GM19025 (cell line): ENCODE measurements around the gene BEND5.

ENCODE experiments used
- ATAC-seq: cut with Tn5 transposase; IDR thresholded peaks from one replicate; pipeline ENCODE4 v1.9.1; 2021; ENCODE audit warnings: mild to moderate bottlenecking, low read depth, moderate library complexity; ENCODE audit not compliant: unreplicated experiment

Gene BEND5

GRCh38 chr1:48726557-48727215 lies 50.0 kb downstream of the BEND5 start:
- ATAC-seq: no peak

- no peak for ATAC-seq
These were observed 50.6 kb downstream of the BEND5 start for GRCh38 chr1:48726139-48726538.

GRCh38 chr1:48725341-48726046 lies 51.2 kb downstream of the BEND5 start:
- no peak for ATAC-seq

- no peak for ATAC-seq
These were observed 55.8 kb downstream of the BEND5 start for GRCh38 chr1:48720929-48721328.

GRCh38 chr1:48718705-48719104 lies 58.0 kb downstream of the BEND5 start:
- ATAC-seq: no peak

GRCh38 chr1:48718116-48718630 lies 58.5 kb downstream of the BEND5 start:
- ATAC-seq: no peak

- no peak for ATAC-seq
These were observed 59.6 kb downstream of the BEND5 start for GRCh38 chr1:48717082-48717481.

- no peak for ATAC-seq
These were observed 60.8 kb downstream of the BEND5 start for GRCh38 chr1:48715921-48716320.

- ATAC-seq: no peak
These were observed 65.8 kb downstream of the BEND5 start for GRCh38 chr1:48710915-48711314.

- ATAC-seq: no peak
These were observed 66.4 kb downstream of the BEND5 start for GRCh38 chr1:48710318-48710717.

- ATAC-seq: no peak
These were observed 72.0 kb downstream of the BEND5 start for GRCh38 chr1:48704736-48705135.

- no peak for ATAC-seq
These were observed 75.2 kb downstream of the BEND5 start for GRCh38 chr1:48701445-48701844.

- ATAC-seq: peak; percentile 63
These were observed 79.5 kb downstream of the BEND5 start for GRCh38 chr1:48697066-48697707.

- ATAC-seq: no peak
These were observed 81.5 kb downstream of the BEND5 start for GRCh38 chr1:48695161-48695560.

- no peak for ATAC-seq
These were observed 82.9 kb downstream of the BEND5 start for GRCh38 chr1:48693674-48694320.

- ATAC-seq: no peak
These were observed 83.5 kb downstream of the BEND5 start for GRCh38 chr1:48693180-48693579.

- no peak for ATAC-seq
These were observed 84.5 kb downstream of the BEND5 start for GRCh38 chr1:48692235-48692634.

- ATAC-seq: peak; percentile 76
These were observed 85.2 kb downstream of the BEND5 start for GRCh38 chr1:48691429-48692001.

GRCh38 chr1:48688102-48688760 lies 88.5 kb downstream of the BEND5 start:
- ATAC-seq: peak; percentile 37
